HepG2 (cell line): ENCODE measurements around the gene PAPOLA. TPM values are rescaled to one million over a fixed set of nuclear protein-coding genes. Genes with fewer than 3 reads are reported as not detected.
A peak's percentile ranks its signal among the peaks of the same experiment; 100 is the strongest.

Experiments
- AGO1 ChIP-seq: fragments of 200-400 bp; formaldehyde crosslinking; IDR thresholded peaks from 2 replicates; pipeline ENCODE4 v1.6.1; 2017; ENCODE audit warnings: mild to moderate bottlenecking, low read depth, low read length, moderate library complexity; ENCODE audit not compliant: poor library complexity, severe bottlenecking
- EP300 ChIP-seq, 3 experiments: sonication (generic) in 1 of 3; formaldehyde crosslinking in 1 of 3; IDR thresholded peaks; 2 replicates each; pipeline versions ENCODE4 v1.5.1 to v1.6.1; 2011 to 2020; ENCODE audit warnings: low read depth in 2 of 3, low read length in 2 of 3, borderline replicate concordance in 1 of 3, improper control_type of control experiment in 1 of 3, mild to moderate bottlenecking in 1 of 3, missing genetic modification reagents in 1 of 3, moderate library complexity in 1 of 3
- FOXC1 ChIP-seq: sonication (generic); formaldehyde crosslinking; IDR thresholded peaks from 2 replicates; pipeline ENCODE4 v1.8.0; 2022; ENCODE audit warnings: mild to moderate bottlenecking, missing genetic modification reagents, borderline replicate concordance
- FOXO1 ChIP-seq: sonication (generic); formaldehyde crosslinking; IDR thresholded peaks from 2 replicates; pipeline ENCODE4 v1.4.0; 2020; ENCODE audit warnings: missing genetic modification reagents
- HNF4A ChIP-seq: sonication (generic); formaldehyde crosslinking; IDR thresholded peaks from 2 replicates; pipeline ENCODE4 v1.4.0; 2020; ENCODE audit warnings: missing genetic modification reagents
- HOXA7 ChIP-seq: sonication (generic); formaldehyde crosslinking; IDR thresholded peaks from 2 replicates; pipeline ENCODE4 v1.8.1; 2022; ENCODE audit warnings: mild to moderate bottlenecking, missing genetic modification reagents, moderate library complexity
- ISL2 ChIP-seq: sonication (generic); formaldehyde crosslinking; IDR thresholded peaks from 2 replicates; pipeline ENCODE4 v1.5.0; 2020; ENCODE audit warnings: missing genetic modification reagents
- NR2F1 ChIP-seq, 2 experiments: fragments of 450-650 bp in 1 of 2; formaldehyde crosslinking in 1 of 2; IDR thresholded peaks; 2 replicates each; pipeline versions ENCODE4 v1.5.0 to v1.6.1; 2016 to 2020; ENCODE audit warnings: mild to moderate bottlenecking in 1 of 2, missing compliant biosample characterization in 1 of 2, missing genetic modification reagents in 1 of 2, moderate library complexity in 1 of 2
- POGZ ChIP-seq: sonication (generic); formaldehyde crosslinking; IDR thresholded peaks from 2 replicates; pipeline ENCODE4 v1.4.0; 2020; ENCODE audit warnings: mild to moderate bottlenecking, missing genetic modification reagents
- RERE ChIP-seq: IDR thresholded peaks from 2 replicates; pipeline ENCODE4 v1.6.1; 2016; ENCODE audit warnings: low read depth, missing genetic modification reagents, missing compliant biosample characterization
- SAP130 ChIP-seq: IDR thresholded peaks from 2 replicates; pipeline ENCODE4 v1.6.1; 2016; ENCODE audit warnings: low read depth
- SOX6 ChIP-seq, 2 experiments: fragments of 450-650 bp in 1 of 2; sonication (generic) in 1 of 2; formaldehyde crosslinking in 1 of 2; IDR thresholded peaks; 2 replicates each; pipeline versions ENCODE4 v1.4.0 to v1.6.1; 2017 to 2020; ENCODE audit warnings: antibody characterized with exemption in 1 of 2, mild to moderate bottlenecking in 1 of 2, missing genetic modification reagents in 1 of 2
- SP5 ChIP-seq: IDR thresholded peaks from 2 replicates; pipeline ENCODE4 v1.6.1; 2016; ENCODE audit warnings: low read depth, borderline replicate concordance
- SSRP1 ChIP-seq: IDR thresholded peaks from 2 replicates; pipeline ENCODE4 v1.6.1; 2016; ENCODE audit warnings: control low read depth
- TRIM24 ChIP-seq: sonication (generic); formaldehyde crosslinking; IDR thresholded peaks from 2 replicates; pipeline ENCODE4 v1.8.0; 2022; ENCODE audit warnings: mild to moderate bottlenecking, missing genetic modification reagents
- ZMYM2 ChIP-seq: sonication (generic); formaldehyde crosslinking; IDR thresholded peaks from 2 replicates; pipeline ENCODE4 v1.8.0; 2022; ENCODE audit warnings: mild to moderate bottlenecking, missing genetic modification reagents
- ZMYM3 ChIP-seq: sonication (generic); formaldehyde crosslinking; IDR thresholded peaks from 2 replicates; pipeline ENCODE4 v1.5.1; 2020; ENCODE audit warnings: mild to moderate bottlenecking, missing genetic modification reagents
- ZNF18 ChIP-seq: sonication (generic); formaldehyde crosslinking; IDR thresholded peaks from 2 replicates; pipeline ENCODE4 v1.8.0; 2022; ENCODE audit warnings: mild to moderate bottlenecking, missing genetic modification reagents; ENCODE audit not compliant: insufficient replicate concordance
- ZNF235 ChIP-seq: sonication (generic); formaldehyde crosslinking; IDR thresholded peaks from 2 replicates; pipeline ENCODE4 v1.8.1; 2023; ENCODE audit warnings: mild to moderate bottlenecking, missing genetic modification reagents, borderline replicate concordance
- ZNF614 ChIP-seq: IDR thresholded peaks from 2 replicates; pipeline ENCODE4 v1.6.1; 2018; ENCODE audit warnings: missing biosample characterization, missing genetic modification reagents, inconsistent platforms, borderline replicate concordance
- ZNF770 ChIP-seq: sonication (generic); formaldehyde crosslinking; IDR thresholded peaks from 2 replicates; pipeline ENCODE4 v1.5.0; 2020; ENCODE audit warnings: mild to moderate bottlenecking, missing genetic modification reagents
- polyA plus RNA-seq, 8 experiments: library from polyadenylated mRNA; depleted of rRNA in 3 of 8; stranded (reverse) in 7 of 8; unstranded in 1 of 8; fragments of >200 nt; fragmentation: Illumina TruSeq in 4 of 8; extraction: Trizol in 4 of 8; gene quantifications; 2 replicates each; pipeline versions ENCODE4 v1.2.1 to v1.2.3, GENCODE V29; 2011 to 2016; ENCODE audit warnings: low read depth in 4 of 8, missing spikeins in 1 of 8, mixed read lengths in 1 of 8; ENCODE audit not compliant: insufficient read depth in 1 of 8
- total RNA-seq, 5 experiments: library from RNA; depleted of rRNA; stranded (reverse); fragments of >200 nt; fragmentation: Illumina TruSeq; extraction: Trizol; gene quantifications; 2 replicates each; pipeline ENCODE4 v1.2.3, GENCODE V29; 2016; ENCODE audit warnings: low read depth in 1 of 5

Gene PAPOLA
- total and polyA plus RNA-seq, 2 of the 13 experiments (the other 11 are each of a cell fraction or from before 2014, with no cell fraction given), result 103 to 151 TPM

- TF ChIP-seq ZNF614 (CRISPR knock-in tag), result 0 out of 2 replicates have a peak, but pooled peaks have one; percentile 53
- no peak for TF ChIP-seq SOX6 (IDR thresholded peaks at IDR 0.05)
- peak; percentile 34; the same call in 1 of the 2 replicates for TF ChIP-seq SOX6 (CRISPR knock-in tag; IDR thresholded peaks at IDR 0.05)
- no peak for TF ChIP-seq RERE (CRISPR knock-in tag)
- no peak for TF ChIP-seq TRIM24 (CRISPR knock-in tag)
- TF ChIP-seq ZNF235 (CRISPR knock-in tag), result no peak
- peak; percentile 93 for TF ChIP-seq POGZ
- TF ChIP-seq ZMYM2 (CRISPR knock-in tag), result peak; percentile 92
- TF ChIP-seq SAP130 (CRISPR knock-in tag), result peak; percentile 56
- 0 out of 4 replicates have a peak, but pooled peaks of 1 of the 2 experiments have one; percentile 30 for TF ChIP-seq EP300 (IDR thresholded peaks at IDR 0.05; ENCODE audit: low read depth in 2 of 2, low read length in 2 of 2)
- no peak for TF ChIP-seq EP300 (CRISPR knock-in tag; IDR thresholded peaks at IDR 0.05; ENCODE audit: borderline replicate concordance)
- no peak for TF ChIP-seq FOXC1 (CRISPR knock-in tag)
- peak; percentile 92 for TF ChIP-seq ZMYM3 (CRISPR knock-in tag)
- TF ChIP-seq ISL2, result no peak
- peak; percentile 99 for TF ChIP-seq ZNF770 (CRISPR knock-in tag)
- 0 out of 2 replicates have a peak, but pooled peaks have one; percentile 16 for TF ChIP-seq FOXO1 (CRISPR knock-in tag)
- TF ChIP-seq NR2F1 (CRISPR knock-in tag; IDR thresholded peaks at IDR 0.05), result peak; percentile 82 to 91
- 0 out of 2 replicates have a peak, but pooled peaks have one; percentile 46 for TF ChIP-seq SP5 (CRISPR knock-in tag)
- no peak for TF ChIP-seq HOXA7
- TF ChIP-seq SSRP1, result no peak
- TF ChIP-seq HNF4A (CRISPR knock-in tag), result 0 out of 2 replicates have a peak, but pooled peaks have one; percentile 32
- TF ChIP-seq ZNF18, result peak; percentile 83
- TF ChIP-seq AGO1, result no peak
Observed at GRCh38 chr14:96508900-96509299, 6.7 kb downstream of the PAPOLA start (continued).
